ENCODE measurements around the gene PKHD1. TPM values are rescaled to one million over a fixed set of nuclear protein-coding genes. Genes with fewer than 3 reads are reported as not detected.

The PKHD1 gene
- total and polyA plus RNA-seq, 4 donors = 0.06 TPM; not detected in 3

GRCh38 chr6:51678274-51678673 lies 409.1 kb downstream of the PKHD1 start:
- intact Hi-C loops (cut with DNase I) = no loop called here
- ATAC-seq (ENCODE audit: low FRiP score) = no peak
- no peaks in the 10 kb centered on the region for H3K4me1 ChIP-seq (ENCODE audit: control insufficient read depth in 1 of 2, insufficient read depth in 2 of 2, low read length in 2 of 2)
- no peak for DNase-seq
- no peaks in the 10 kb centered on the region for H3K9me3 ChIP-seq (ENCODE audit: control insufficient read depth, low read length)
- H3K27ac ChIP-seq (ENCODE audit: low read depth in 1 of 2, low read length in 2 of 2) = no peak overlapping the region
- WGBS, 2 donors = 79 to 87% methylated on average over 1 of the region's 1 CpG
- H3K4me3 ChIP-seq (ENCODE audit: low read length in 2 of 2) = no peak overlapping the region
- H3K27me3 ChIP-seq (ENCODE audit: control insufficient read depth in 1 of 2, insufficient read depth in 2 of 2, low read length in 1 of 2) = peaks cover 0 to 3% of the 10 kb centered on the region in 2 donors
- no peaks in the 10 kb centered on the region for H3K36me3 ChIP-seq (ENCODE audit: control insufficient read depth in 1 of 2, insufficient read depth in 2 of 2, low read length in 1 of 2)

- WGBS, 2 donors = 57 to 67% methylated on average over 4 of the region's 4 CpGs
- H3K36me3 ChIP-seq (ENCODE audit: control insufficient read depth in 1 of 2, insufficient read depth in 2 of 2, low read length in 1 of 2) = no peaks in the 10 kb centered on the region
- H3K27ac ChIP-seq (ENCODE audit: low read depth in 1 of 2, low read length in 2 of 2) = no peak overlapping the region
- no peak for ATAC-seq (ENCODE audit: low FRiP score)
- no peak for DNase-seq
- H3K9me3 ChIP-seq (ENCODE audit: control insufficient read depth, low read length) = no peaks in the 10 kb centered on the region
- intact Hi-C loops (cut with DNase I) = no loop called here
- peaks cover 0 to 3% of the 10 kb centered on the region in 2 donors for H3K27me3 ChIP-seq (ENCODE audit: control insufficient read depth in 1 of 2, insufficient read depth in 2 of 2, low read length in 1 of 2)
- H3K4me3 ChIP-seq (ENCODE audit: low read length in 2 of 2) = no peak overlapping the region
- H3K4me1 ChIP-seq (ENCODE audit: control insufficient read depth in 1 of 2, insufficient read depth in 2 of 2, low read length in 2 of 2) = no peaks in the 10 kb centered on the region
These were observed 411.5 kb downstream of the PKHD1 start for GRCh38 chr6:51675922-51676275.

- Histone ChIP-seq H3K9me3 (ENCODE audit: control insufficient read depth, low read length) (no peaks in the 10 kb centered on the region), H3K4me3 (ENCODE audit: low read length in 2 of 2) (no peak overlapping the region), H3K27ac (ENCODE audit: low read depth in 1 of 2, low read length in 2 of 2) (no peak overlapping the region), H3K4me1 (ENCODE audit: control insufficient read depth in 1 of 2, insufficient read depth in 2 of 2, low read length in 2 of 2) (no peaks in the 10 kb centered on the region), H3K27me3 (ENCODE audit: control insufficient read depth in 1 of 2, insufficient read depth in 2 of 2, low read length in 1 of 2) (peaks cover 0 to 3% of the 10 kb centered on the region in 2 donors), H3K36me3 (ENCODE audit: control insufficient read depth in 1 of 2, insufficient read depth in 2 of 2, low read length in 1 of 2) (no peaks in the 10 kb centered on the region)
- intact Hi-C loops (cut with DNase I) = no loop called here
- WGBS, 2 donors = 71 to 75% methylated on average over 9 of the region's 9 CpGs
- no peak for ATAC-seq (ENCODE audit: low FRiP score)
- no peak for DNase-seq
These were observed 412.1 kb downstream of the PKHD1 start for GRCh38 chr6:51675020-51675921.

GRCh38 chr6:51663525-51663924 lies 423.9 kb downstream of the PKHD1 start:
- intact Hi-C loops (cut with DNase I) = no loop called here
- Histone ChIP-seq H3K4me3 (ENCODE audit: low read length in 2 of 2) (no peak overlapping the region), H3K9me3 (ENCODE audit: control insufficient read depth, low read length) (no peaks in the 10 kb centered on the region), H3K27ac (ENCODE audit: low read depth in 1 of 2, low read length in 2 of 2) (no peak overlapping the region), H3K36me3 (ENCODE audit: control insufficient read depth in 1 of 2, insufficient read depth in 2 of 2, low read length in 1 of 2) (no peaks in the 10 kb centered on the region), H3K27me3 (ENCODE audit: control insufficient read depth in 1 of 2, insufficient read depth in 2 of 2, low read length in 1 of 2) (no peaks in the 10 kb centered on the region), H3K4me1 (ENCODE audit: control insufficient read depth in 1 of 2, insufficient read depth in 2 of 2, low read length in 2 of 2) (no peaks in the 10 kb centered on the region)
- ATAC-seq (ENCODE audit: low FRiP score) (no peak), DNase-seq (no peak)

GRCh38 chr6:51660767-51661166 lies 426.6 kb downstream of the PKHD1 start:
- intact Hi-C loops (cut with DNase I) = no loop called here
- no peaks in the 10 kb centered on the region for H3K9me3 ChIP-seq (ENCODE audit: control insufficient read depth, low read length)
- 76 to 79% methylated on average over 3 of the region's 3 CpGs for WGBS, 2 donors

GRCh38 chr6:51657491-51657890 lies 429.9 kb downstream of the PKHD1 start:
- WGBS, 2 donors = 81 to 84% methylated on average over 3 of the region's 3 CpGs
- H3K4me1 ChIP-seq (ENCODE audit: control insufficient read depth in 1 of 2, insufficient read depth in 2 of 2, low read length in 2 of 2) = no peaks in the 10 kb centered on the region
- H3K27ac ChIP-seq (ENCODE audit: low read depth in 1 of 2, low read length in 2 of 2) = no peak overlapping the region
- no peaks in the 10 kb centered on the region for H3K36me3 ChIP-seq (ENCODE audit: control insufficient read depth in 1 of 2, insufficient read depth in 2 of 2, low read length in 1 of 2)
- no peaks in the 10 kb centered on the region for H3K27me3 ChIP-seq (ENCODE audit: control insufficient read depth in 1 of 2, insufficient read depth in 2 of 2, low read length in 1 of 2)
- H3K9me3 ChIP-seq (ENCODE audit: control insufficient read depth, low read length) = no peaks in the 10 kb centered on the region
- intact Hi-C loops (cut with DNase I) = no loop called here
- no peak overlapping the region for H3K4me3 ChIP-seq (ENCODE audit: low read length in 2 of 2)
- DNase-seq (no peak), ATAC-seq (ENCODE audit: low FRiP score) (no peak)

More at GRCh38 chr6:51660767-51661166, 426.6 kb downstream of the PKHD1 start:
- H3K4me1 ChIP-seq (ENCODE audit: control insufficient read depth in 1 of 2, insufficient read depth in 2 of 2, low read length in 2 of 2) = no peaks in the 10 kb centered on the region
- DNase-seq (no peak), ATAC-seq (ENCODE audit: low FRiP score) (no peak)
- no peaks in the 10 kb centered on the region for H3K36me3 ChIP-seq (ENCODE audit: control insufficient read depth in 1 of 2, insufficient read depth in 2 of 2, low read length in 1 of 2)
- H3K27me3 ChIP-seq (ENCODE audit: control insufficient read depth in 1 of 2, insufficient read depth in 2 of 2, low read length in 1 of 2) = no peaks in the 10 kb centered on the region
- H3K27ac ChIP-seq (ENCODE audit: low read depth in 1 of 2, low read length in 2 of 2) = no peak overlapping the region
- no peak overlapping the region for H3K4me3 ChIP-seq (ENCODE audit: low read length in 2 of 2)

- intact Hi-C loops (cut with DNase I) = no loop called here
- no peaks in the 10 kb centered on the region for H3K36me3 ChIP-seq (ENCODE audit: control insufficient read depth in 1 of 2, insufficient read depth in 2 of 2, low read length in 1 of 2)
These were observed 431.9 kb downstream of the PKHD1 start for GRCh38 chr6:51655517-51655916.

GRCh38 chr6:51654647-51655046 lies 432.8 kb downstream of the PKHD1 start:
- H3K4me3 ChIP-seq (ENCODE audit: low read length in 2 of 2) = no peak overlapping the region
- H3K36me3 ChIP-seq (ENCODE audit: control insufficient read depth in 1 of 2, insufficient read depth in 2 of 2, low read length in 1 of 2) = no peaks in the 10 kb centered on the region
- H3K27ac ChIP-seq (ENCODE audit: low read depth in 1 of 2, low read length in 2 of 2) = no peak overlapping the region
- WGBS, 2 donors = 26 to 41% methylated on average over 5 of the region's 5 CpGs
- ATAC-seq (ENCODE audit: low FRiP score) (no peak), DNase-seq (no peak)
- H3K27me3 ChIP-seq (ENCODE audit: control insufficient read depth in 1 of 2, insufficient read depth in 2 of 2, low read length in 1 of 2) = no peaks in the 10 kb centered on the region
- intact Hi-C loops (cut with DNase I) = no loop called here
- H3K9me3 ChIP-seq (ENCODE audit: control insufficient read depth, low read length) = no peaks in the 10 kb centered on the region
- H3K4me1 ChIP-seq (ENCODE audit: control insufficient read depth in 1 of 2, insufficient read depth in 2 of 2, low read length in 2 of 2) = no peaks in the 10 kb centered on the region

More at GRCh38 chr6:51655517-51655916, 431.9 kb downstream of the PKHD1 start:
- H3K27me3 ChIP-seq (ENCODE audit: control insufficient read depth in 1 of 2, insufficient read depth in 2 of 2, low read length in 1 of 2) = no peaks in the 10 kb centered on the region
- no peak for ATAC-seq (ENCODE audit: low FRiP score)
- no peak overlapping the region for H3K4me3 ChIP-seq (ENCODE audit: low read length in 2 of 2)
- no peak for DNase-seq
- H3K27ac ChIP-seq (ENCODE audit: low read depth in 1 of 2, low read length in 2 of 2) = no peak overlapping the region
- no peaks in the 10 kb centered on the region for H3K9me3 ChIP-seq (ENCODE audit: control insufficient read depth, low read length)
- no peaks in the 10 kb centered on the region for H3K4me1 ChIP-seq (ENCODE audit: control insufficient read depth in 1 of 2, insufficient read depth in 2 of 2, low read length in 2 of 2)

- H3K36me3 ChIP-seq (ENCODE audit: control insufficient read depth in 1 of 2, insufficient read depth in 2 of 2, low read length in 1 of 2) = no peaks in the 10 kb centered on the region
- H3K27me3 ChIP-seq (ENCODE audit: control insufficient read depth in 1 of 2, insufficient read depth in 2 of 2, low read length in 1 of 2) = no peaks in the 10 kb centered on the region
- 74 to 79% methylated on average over 9 of the region's 9 CpGs for WGBS, 2 donors
- H3K27ac ChIP-seq (ENCODE audit: low read depth in 1 of 2, low read length in 2 of 2) = no peak overlapping the region
- H3K4me3 ChIP-seq (ENCODE audit: low read length in 2 of 2) = no peak overlapping the region
- no peaks in the 10 kb centered on the region for H3K9me3 ChIP-seq (ENCODE audit: control insufficient read depth, low read length)
- intact Hi-C loops (cut with DNase I) = no loop called here
- ATAC-seq (ENCODE audit: low FRiP score) (no peak), DNase-seq (no peak)
- no peaks in the 10 kb centered on the region for H3K4me1 ChIP-seq (ENCODE audit: control insufficient read depth in 1 of 2, insufficient read depth in 2 of 2, low read length in 2 of 2)
These were observed 436.1 kb downstream of the PKHD1 start for GRCh38 chr6:51651132-51651817.
